Measurements from ENCODE around the gene PCNX2.

Gene PCNX2

GRCh38 chr1:232980986-232981560, 314.5 kb downstream of the PCNX2 start:
- DNase-seq, result no peak

DNA sequence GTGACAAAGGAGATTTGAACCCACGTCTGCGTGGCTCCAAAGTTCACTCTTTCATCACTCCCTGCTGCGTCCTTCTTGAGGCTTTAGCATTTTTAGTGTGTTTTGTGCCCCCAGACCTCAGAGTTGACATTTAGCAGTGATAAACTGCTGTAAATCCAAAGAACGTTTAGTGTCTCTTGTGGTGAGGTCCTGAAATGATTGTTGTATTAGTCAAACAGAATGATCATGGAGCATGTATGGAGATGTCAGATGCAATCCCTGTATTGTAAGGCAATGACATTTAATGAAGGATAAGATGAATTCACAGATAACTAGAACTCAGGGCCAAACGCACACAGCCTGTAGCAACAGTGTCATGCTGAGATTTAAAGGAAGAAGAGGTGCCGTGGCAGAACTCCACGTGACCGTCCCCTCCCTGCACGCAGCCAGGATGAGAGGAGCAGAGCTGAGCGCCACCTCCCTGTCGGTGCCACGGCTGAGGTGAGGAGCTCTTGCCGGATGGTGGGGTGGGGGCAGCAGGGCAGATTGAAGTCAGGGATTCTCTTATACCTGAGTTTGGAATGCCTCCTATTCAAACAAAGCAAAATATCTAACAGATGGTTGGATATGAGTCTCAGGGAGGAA, 315.1 kb downstream of the PCNX2 start:
- no peak for DNase-seq

DNA sequence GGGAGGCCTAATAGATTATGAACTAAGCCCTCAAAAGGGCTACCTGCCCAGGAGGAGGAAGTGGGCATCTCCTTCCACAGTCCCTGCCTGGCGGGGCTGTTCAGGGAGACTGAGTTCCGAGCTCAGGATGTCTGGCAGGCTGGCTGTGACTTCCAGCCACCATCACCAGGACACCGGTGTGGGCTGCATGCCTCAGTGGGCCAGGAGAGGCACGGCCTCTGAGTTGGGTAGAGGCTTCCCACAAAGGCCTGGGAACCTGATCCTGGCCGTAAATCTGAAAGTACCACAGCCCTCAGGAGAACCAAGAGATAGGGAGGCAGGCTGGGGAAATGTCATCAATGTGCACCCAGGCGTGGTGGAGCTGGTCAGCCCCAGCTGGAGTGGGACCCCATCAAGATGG, 316.0 kb downstream of the PCNX2 start:
- no peak for DNase-seq

GRCh38 chr1:232978815-232979214, 316.7 kb downstream of the PCNX2 start:
- no peak for DNase-seq

DNA sequence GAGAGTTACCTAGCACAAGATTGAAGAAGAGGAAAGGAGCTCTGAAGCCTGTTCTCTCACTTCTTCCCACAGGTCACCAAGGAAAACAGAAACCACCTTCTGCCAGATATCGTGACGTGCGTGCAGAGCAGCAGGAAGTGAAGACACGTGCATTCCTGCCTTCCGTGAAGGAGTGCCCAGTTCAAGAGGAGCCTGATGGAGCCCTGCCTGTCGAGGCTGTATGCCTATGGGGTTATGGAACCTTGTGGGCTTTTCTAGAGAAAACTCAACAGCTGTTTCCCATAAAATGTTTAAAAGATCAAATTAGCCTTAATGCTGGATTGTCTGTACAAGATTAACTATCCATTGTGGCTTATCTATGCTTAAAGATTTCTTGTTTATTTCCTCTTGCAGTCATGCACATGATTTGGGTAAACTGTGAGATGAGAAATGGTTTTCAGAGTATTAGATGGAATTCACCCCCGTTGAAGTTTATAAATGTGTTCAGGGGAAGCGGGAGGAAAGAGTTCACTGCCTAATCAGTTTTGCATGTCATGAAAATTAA, 317.4 kb downstream of the PCNX2 start:
- no peak for DNase-seq

DNA sequence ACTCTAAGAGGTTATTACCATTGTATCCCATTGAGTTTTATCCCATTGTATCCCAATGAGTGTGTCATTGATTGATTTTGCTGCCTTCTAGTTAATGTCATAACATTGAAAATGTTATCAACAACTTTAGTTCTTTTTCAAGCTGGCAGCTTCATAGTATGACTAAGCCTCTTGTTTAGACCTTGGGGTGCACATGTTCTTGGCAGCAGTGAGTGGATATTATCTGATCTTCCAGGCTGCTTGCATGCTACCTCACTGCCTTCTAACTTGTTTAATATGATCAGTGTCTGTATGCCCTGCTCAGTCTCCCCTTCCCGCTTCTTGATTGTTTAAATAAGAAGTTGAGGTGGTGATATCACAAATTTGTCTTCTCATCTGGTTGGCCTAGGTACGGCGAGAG, 320.6 kb downstream of the PCNX2 start:
- DNase-seq, result no peak

- no peak for DNase-seq
Measured at GRCh38 chr1:232973652-232974611, 321.6 kb downstream of the PCNX2 start.

DNA sequence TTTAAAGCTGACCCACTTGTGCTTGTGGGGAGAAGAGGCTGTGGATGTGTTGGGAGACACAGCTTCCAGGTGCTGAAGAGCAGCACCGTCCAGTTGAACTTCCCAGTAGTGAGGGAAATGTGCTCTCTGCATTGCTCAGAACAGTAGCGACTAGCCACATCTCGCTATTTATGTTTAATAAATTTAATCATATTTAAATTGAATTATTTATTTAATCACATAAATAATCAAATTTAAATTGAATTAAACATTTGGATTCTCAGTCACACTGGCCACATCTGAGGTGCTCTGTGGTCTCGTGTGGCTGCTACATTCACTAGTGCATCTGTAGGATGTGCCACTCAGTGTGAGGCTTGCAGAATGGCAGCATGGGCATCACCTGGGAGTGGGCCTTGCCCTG, 325.0 kb downstream of the PCNX2 start:
- no peak for DNase-seq

DNA sequence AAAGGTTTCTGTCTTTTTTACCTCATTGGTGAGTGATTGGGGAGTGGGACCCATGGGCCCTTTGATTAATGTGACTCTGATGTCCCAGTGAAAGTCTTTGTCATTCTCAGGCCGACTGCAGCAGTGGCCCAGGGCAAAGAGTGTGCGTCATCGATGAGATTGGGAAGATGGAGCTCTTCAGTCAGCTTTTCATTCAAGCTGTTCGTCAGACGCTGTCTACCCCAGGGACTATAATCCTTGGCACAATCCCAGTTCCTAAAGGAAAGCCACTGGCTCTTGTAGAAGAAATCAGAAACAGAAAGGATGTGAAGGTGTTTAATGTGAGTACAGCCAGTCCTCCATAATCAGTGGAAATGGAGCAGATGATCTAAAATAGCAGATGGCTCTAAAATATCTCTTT, 325.7 kb downstream of the PCNX2 start:
- DNase-seq, result no peak

GRCh38 chr1:232968965-232969364, 326.6 kb downstream of the PCNX2 start:
- no peak for DNase-seq

- no peak for DNase-seq
Measured at GRCh38 chr1:232968391-232968790, 327.1 kb downstream of the PCNX2 start.

DNA sequence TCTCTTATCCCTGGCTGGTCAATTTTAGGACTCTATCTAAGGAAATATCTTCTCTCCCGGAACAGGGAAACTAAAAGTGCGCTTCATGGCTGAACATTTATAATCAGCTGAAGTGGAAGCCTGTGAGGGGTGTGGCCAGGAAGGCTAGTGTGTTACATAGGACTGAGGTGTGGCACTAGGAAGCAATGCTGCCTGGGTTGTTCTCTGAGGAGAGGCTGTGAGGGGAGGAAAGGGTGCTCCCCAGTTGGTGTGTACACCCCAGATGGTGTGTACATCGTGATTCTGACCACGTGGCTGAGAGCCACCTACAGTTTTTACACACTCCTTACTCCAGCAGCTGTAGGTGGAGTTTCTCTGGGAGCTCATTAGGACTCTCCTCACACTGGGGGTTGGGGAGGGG, 328.9 kb downstream of the PCNX2 start:
- no peak for DNase-seq

DNA sequence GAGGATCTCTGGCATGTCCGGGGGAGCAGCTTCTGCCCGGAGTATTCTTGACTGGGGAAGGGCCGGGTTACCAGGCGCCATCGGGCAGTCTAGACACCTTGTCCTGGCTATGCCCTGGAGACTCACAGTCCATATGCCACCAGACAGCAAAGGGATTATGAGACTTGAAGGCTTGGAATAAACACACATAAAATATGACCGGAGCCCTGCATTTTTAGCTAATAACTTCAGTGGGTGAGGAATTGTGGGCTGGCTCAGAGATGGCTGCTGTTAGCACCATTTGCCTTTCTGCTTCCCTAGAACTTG, 329.7 kb downstream of the PCNX2 start:
- DNase-seq, result no peak

DNA sequence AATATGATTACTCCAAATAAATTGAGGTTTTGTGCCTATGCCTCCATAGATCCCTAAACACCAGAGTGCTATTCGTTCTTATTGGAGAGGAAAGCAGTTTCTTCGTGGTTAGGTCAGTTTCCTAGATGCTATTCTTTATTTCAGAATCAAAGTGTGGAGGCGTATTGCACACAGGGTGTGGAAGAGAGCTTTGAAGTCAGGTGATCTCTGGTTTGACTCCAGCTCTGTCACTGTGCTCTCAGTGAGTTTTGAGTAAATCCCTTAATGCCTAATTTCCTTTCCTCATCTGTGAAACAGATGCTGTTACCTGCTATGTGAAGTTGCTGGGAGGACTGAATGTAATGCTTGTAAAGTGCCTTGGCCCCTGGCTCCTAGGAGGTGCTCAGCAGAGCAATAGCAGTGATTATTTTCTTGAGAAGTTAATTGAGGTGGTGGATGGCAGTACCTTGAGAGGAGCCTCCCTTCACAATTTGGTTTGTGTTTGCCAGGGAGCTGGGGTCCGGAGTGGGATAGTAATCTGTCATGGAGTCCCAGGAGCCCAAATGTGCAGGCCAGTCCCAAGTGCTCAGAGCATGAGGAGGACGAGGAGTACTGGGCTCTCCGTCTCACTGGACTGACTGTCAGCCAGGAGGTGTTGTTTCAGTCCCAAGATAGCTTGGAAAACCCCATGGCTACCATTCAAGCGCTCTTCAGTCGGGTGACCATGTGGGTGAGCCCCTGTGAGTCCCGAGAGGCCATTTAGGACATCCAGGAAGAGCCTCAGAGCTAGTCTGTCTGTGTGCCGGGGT, 330.2 kb downstream of the PCNX2 start:
- no peak for DNase-seq

- no peak for DNase-seq
Measured at GRCh38 chr1:232964601-232965000, 330.9 kb downstream of the PCNX2 start.

- no peak for DNase-seq
Measured at GRCh38 chr1:232962761-232963745, 332.5 kb downstream of the PCNX2 start.

DNA sequence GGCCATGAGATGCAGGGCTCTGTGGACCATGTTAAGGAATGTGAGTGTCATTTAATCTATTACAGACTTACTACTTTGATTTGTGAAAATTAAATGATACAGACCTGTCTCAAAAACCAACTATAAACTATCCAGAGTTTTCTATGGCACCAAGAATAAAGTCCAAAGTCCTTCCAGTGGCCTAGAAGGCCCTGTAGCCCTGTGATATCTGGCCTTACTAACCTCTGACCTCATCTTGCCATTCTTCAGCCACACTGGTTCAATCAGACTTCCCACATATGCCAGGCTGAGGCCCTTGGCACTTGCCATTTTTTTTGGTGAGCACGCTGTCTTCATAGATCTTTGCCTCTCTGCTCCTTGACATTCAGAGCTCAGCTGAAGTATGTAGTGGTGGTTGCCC, 337.5 kb downstream of the PCNX2 start:
- no peak for DNase-seq

DNA sequence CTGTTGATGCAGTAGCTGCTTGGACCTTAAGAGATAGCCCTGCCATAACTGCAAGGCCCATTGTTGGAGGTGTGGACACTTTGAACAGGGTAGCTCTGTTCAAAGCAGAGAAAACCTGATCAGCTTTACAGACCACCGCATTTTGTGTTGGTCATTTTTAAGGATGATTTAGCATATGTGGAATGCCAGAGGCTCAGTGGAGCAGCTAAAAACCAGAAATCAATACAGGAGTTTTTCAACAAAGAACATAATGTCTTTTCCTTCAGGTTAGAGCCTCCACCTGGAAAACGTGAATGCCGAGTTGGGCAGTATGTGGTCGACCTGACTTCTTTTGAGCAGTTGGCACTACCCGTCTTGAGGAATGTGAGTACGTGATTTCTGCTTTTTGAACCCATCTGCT, 339.4 kb downstream of the PCNX2 start:
- DNase-seq, result no peak

DNA sequence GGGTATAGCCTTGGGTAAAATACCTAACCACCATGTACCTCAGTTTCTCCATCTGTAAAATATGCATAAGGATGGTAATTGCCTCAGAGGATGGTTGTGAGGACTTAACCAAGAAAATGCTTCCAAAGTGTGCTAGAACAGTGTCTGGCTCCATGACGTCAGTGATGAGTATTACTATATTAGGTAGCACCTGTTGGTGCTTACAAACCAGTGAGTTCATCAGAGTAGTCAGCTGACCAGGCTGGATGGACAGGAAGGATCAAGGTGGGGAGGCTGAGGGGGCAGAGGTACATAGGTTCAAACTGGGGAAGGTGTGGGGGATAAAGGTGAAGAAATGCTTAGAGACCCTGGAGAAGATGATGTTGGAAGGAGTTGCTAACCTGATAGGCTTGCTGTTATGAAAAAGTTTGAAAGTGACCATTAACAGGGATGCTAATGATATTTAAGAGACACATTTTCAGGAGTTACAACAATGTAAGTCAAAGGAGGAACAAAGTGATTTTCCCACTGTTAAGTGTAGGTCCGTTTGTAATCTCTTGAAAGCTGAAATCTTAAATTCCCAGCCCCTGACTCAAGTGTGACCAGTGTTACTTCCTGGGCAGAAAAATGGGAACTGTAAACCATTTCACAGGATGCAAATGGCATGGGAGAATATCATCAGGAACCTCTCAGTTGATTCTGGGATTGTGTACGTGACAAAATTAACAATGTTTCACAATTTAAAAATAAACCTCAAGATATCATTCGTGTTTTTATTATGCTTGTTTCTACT, 340.7 kb downstream of the PCNX2 start:
- no peak for DNase-seq

GRCh38 chr1:232952514-232953499, 342.7 kb downstream of the PCNX2 start:
- peak; percentile 24 for DNase-seq
